AG04450 (cell line): Measurements from ENCODE around the gene WDR55. TPM values are rescaled to one million over a fixed set of nuclear protein-coding genes. Genes with fewer than 3 reads are reported as not detected.
"Not testable (repeated sequence)": the region's sequence is repeated elsewhere in the genome, so short reads cannot be mapped to it uniquely, and the experiment has no call there.

Source experiments
- CTCF ChIA-PET: fragments of 300-600, 350-600 bp; formaldehyde crosslinking; extraction: SDS; loops from one replicate; lab custom pipeline; 2022; ENCODE audit warnings: antibody characterized with exemption, inconsistent platforms; lab: Charles Lee
- POLR2A ChIA-PET: fragments of 350-600 bp; formaldehyde crosslinking; extraction: SDS; loops from one replicate; lab custom pipeline; 2021; ENCODE audit warnings: antibody characterized with exemption, inconsistent platforms; lab: Yijun Ruan, JAX
- DNase-seq: peaks from one replicate; pipeline ENCODE4 v3.0.0-alpha.2; 2011; ENCODE audit warnings: low read depth, low spot score
- H3K27ac ChIP-seq: one replicate; pipeline ENCODE4 v1.5.1; 2012; ENCODE audit warnings: low read depth, low read length, control low read depth
- H3K27me3 ChIP-seq: one replicate; pipeline ENCODE4 v1.6.0; 2012; ENCODE audit warnings: low read length; ENCODE audit not compliant: control insufficient read depth, insufficient read depth
- H3K4me3 ChIP-seq: 2 replicates; pipeline ENCODE4 v1.5.1; 2011; ENCODE audit warnings: mild to moderate bottlenecking, low read depth, low read length, control low read depth
- H3K9me3 ChIP-seq: 2 replicates; pipeline ENCODE4 v1.5.1; 2012; ENCODE audit warnings: low read length; ENCODE audit not compliant: control insufficient read depth, insufficient read depth
- polyA plus RNA-seq: library from polyadenylated mRNA; depleted of rRNA; stranded (reverse); fragments of >200 nt; gene quantifications from 2 replicates; pipeline ENCODE4 v1.2.3, GENCODE V29; 2011
- TF ChIP-seq, protein P1 (sequence below): IDR thresholded peaks from 2 replicates; pipeline ENCODE4 v1.5.1; 2011; ENCODE audit warnings: low read depth, low read length, control low read depth, inconsistent platforms

Gene WDR55
- polyA plus RNA-seq, 1 experiment = 13.6 TPM

DNA sequence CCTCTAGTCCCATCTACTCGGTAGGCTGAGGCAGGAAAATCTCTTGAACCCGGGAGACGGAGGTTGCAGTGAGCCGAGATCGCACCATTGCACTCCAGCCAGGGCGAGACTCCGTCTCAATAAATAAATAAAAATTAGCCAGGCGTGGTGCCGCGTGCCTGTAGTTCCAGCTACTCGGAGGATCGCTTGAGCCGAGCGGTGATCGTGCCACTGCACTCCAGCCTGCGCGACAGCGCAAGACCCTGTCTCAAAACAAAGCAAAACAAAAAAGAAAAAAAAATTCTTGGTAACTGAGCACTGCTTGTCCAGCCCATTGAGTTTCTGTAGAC is 710 bp upstream of the WDR55 start:
- H3K9me3 ChIP-seq = peaks cover 3% of the 10 kb centered on the region; the same call in 1 of the 2 replicates
- ChIA-PET POLR2A (interaction anchor here (0.5 to 2.1 kb wide), 4 partner anchors 16 to 117 kb away, joined by 3 to 11 read pairs (median 6); partner anchors contain the start of genes EIF4EBP3, HARS1, HARS2 and IK), CTCF (interaction anchor here (2.2 kb wide), 1 partner anchor 291 kb away, joined by 6 read pairs; no protein-coding TSS in a partner anchor)
- no peak for DNase-seq
- peak overlapping the region; percentile 92 for H3K27ac ChIP-seq
- peak overlapping the region; percentile 95 for H3K4me3 ChIP-seq
- no peaks in the 10 kb centered on the region for H3K27me3 ChIP-seq
- TF ChIP-seq, protein P1, sequence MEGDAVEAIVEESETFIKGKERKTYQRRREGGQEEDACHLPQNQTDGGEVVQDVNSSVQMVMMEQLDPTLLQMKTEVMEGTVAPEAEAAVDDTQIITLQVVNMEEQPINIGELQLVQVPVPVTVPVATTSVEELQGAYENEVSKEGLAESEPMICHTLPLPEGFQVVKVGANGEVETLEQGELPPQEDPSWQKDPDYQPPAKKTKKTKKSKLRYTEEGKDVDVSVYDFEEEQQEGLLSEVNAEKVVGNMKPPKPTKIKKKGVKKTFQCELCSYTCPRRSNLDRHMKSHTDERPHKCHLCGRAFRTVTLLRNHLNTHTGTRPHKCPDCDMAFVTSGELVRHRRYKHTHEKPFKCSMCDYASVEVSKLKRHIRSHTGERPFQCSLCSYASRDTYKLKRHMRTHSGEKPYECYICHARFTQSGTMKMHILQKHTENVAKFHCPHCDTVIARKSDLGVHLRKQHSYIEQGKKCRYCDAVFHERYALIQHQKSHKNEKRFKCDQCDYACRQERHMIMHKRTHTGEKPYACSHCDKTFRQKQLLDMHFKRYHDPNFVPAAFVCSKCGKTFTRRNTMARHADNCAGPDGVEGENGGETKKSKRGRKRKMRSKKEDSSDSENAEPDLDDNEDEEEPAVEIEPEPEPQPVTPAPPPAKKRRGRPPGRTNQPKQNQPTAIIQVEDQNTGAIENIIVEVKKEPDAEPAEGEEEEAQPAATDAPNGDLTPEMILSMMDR = no peak

DNA sequence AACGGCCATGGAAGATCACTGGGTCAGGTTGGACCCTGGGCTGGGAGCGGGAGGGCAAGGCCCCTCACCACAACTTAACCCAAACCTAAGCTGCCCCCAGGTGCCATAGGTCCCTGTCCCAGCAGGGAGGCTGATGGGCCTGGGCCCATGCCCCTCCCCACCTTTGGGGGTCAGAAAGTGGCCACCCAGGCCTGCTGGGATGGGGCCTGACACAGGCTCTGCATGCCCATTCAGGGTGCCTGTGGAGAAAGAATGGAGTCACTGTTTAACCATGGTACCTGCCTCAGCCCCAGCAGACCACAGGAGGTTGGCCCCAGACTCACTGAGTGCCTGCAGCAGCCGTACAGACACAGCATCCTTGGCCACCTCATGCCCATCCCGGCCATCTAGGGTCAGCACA is 6.3 kb downstream of the WDR55 start:
- CTCF ChIA-PET, DNase-seq, POLR2A ChIA-PET, H3K9me3 ChIP-seq, H3K27me3 ChIP-seq, H3K4me3 ChIP-seq, H3K27ac ChIP-seq: not testable (repeated sequence)

GRCh38 chr5:140671472-140672125 is 6.9 kb downstream of the WDR55 start:
- CTCF ChIA-PET = interaction anchor here (0.6 kb wide), 1 partner anchor 319 kb away, joined by 3 read pairs; no protein-coding TSS in a partner anchor
- TF ChIP-seq, protein P1 = no peak
- DNase-seq = no peak

GRCh38 chr5:140672455-140673186 is 7.9 kb downstream of the WDR55 start:
- TF ChIP-seq, protein P1 = no peak
- ChIA-PET POLR2A (interaction anchor here (0.6 kb wide), 1 partner anchor 12 kb away, joined by 4 read pairs; no protein-coding TSS in a partner anchor), CTCF (no interaction called here)
- Histone ChIP-seq H3K27me3 (no peaks in the 10 kb centered on the region), H3K9me3 (no peaks in the 10 kb centered on the region; the same call in 1 of the 2 replicates), H3K27ac (no peak overlapping the region), H3K4me3 (no peak overlapping the region)
- no peak for DNase-seq

More at GRCh38 chr5:140671472-140672125, 6.9 kb downstream of the WDR55 start:
- Histone ChIP-seq H3K27ac (no peak overlapping the region), H3K9me3 (no peaks in the 10 kb centered on the region; the same call in 1 of the 2 replicates), H3K27me3 (no peaks in the 10 kb centered on the region), H3K4me3 (no peak overlapping the region)
- POLR2A ChIA-PET = interaction anchor here (0.8 kb wide), 1 partner anchor 19 kb away, joined by 3 read pairs; the partner anchor contains the start of genes HARS1 and HARS2

GRCh38 chr5:140673187-140673976 is 8.7 kb downstream of the WDR55 start, which contains the start of gene DND1:
Gene DND1, minus strand, starts transcription at chr5:140673576. Its CDS starts 34 bp downstream, at chr5:140673542.
- no peaks in the 10 kb centered on the region for H3K27me3 ChIP-seq
- no peaks in the 10 kb centered on the region; the same call in 1 of the 2 replicates for H3K9me3 ChIP-seq
- CTCF ChIA-PET = no interaction called here
- TF ChIP-seq, protein P1 = no peak
- POLR2A ChIA-PET = interaction anchor here (0.6 kb wide), 1 partner anchor 12 kb away, joined by 4 read pairs; no protein-coding TSS in a partner anchor
- DNase-seq = no peak
- H3K27ac ChIP-seq = no peak within 1 kb of the TSS
- no peak within 1 kb of the TSS for H3K4me3 ChIP-seq
